Transverse colon (tissue), 4 donors: ENCODE data around the gene TECTA.

Experiments used
- POLR2A ChIP-seq: fragments of 450-650 bp; IDR thresholded peaks from one replicate; pipeline ENCODE4 v1.6.1; 2016; ENCODE audit warnings: antibody characterized with exemption, mild to moderate bottlenecking, moderate library complexity
- POLR2AphosphoS5 ChIP-seq, 3 donors: sonication (generic); formaldehyde crosslinking; IDR thresholded peaks; one replicate each; pipeline ENCODE4 v1.6.1; 2016; ENCODE audit warnings: antibody characterized with exemption in 3 of 3
- TF ChIP-seq, protein P1 (sequence below), 5 experiments: fragments of 200-600 bp in 3 of 5; fragments of 450-650 bp in 2 of 5; sonication (generic) in 3 of 5; IDR thresholded peaks; 1 replicate in 2 of 5; 2 replicates in 3 of 5; pipeline ENCODE4 v1.5.1; 2016 to 2017; ENCODE audit warnings: antibody characterized with exemption in 5 of 5, inconsistent platforms in 3 of 5, mild to moderate bottlenecking in 2 of 5, moderate library complexity in 1 of 5

DNA sequence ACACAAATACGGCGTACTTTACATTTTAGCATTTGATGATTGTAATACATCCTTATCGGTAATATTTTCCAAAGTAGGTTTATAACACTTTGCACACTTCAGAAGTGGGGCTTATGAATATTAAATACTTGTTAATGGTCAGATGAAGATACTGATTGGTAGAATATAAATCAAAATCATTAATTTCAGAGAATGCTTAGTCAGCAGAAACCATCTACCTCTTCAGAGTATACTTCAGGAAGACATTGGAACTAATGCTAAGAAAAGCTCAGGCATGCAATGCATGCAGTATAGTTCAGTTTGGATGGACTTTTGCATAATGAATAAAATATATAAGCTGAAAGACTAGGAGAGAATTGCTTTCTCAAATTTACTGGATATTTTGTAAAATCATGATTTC is 19.7 kb upstream of the TECTA start:
- TF ChIP-seq, protein P1, sequence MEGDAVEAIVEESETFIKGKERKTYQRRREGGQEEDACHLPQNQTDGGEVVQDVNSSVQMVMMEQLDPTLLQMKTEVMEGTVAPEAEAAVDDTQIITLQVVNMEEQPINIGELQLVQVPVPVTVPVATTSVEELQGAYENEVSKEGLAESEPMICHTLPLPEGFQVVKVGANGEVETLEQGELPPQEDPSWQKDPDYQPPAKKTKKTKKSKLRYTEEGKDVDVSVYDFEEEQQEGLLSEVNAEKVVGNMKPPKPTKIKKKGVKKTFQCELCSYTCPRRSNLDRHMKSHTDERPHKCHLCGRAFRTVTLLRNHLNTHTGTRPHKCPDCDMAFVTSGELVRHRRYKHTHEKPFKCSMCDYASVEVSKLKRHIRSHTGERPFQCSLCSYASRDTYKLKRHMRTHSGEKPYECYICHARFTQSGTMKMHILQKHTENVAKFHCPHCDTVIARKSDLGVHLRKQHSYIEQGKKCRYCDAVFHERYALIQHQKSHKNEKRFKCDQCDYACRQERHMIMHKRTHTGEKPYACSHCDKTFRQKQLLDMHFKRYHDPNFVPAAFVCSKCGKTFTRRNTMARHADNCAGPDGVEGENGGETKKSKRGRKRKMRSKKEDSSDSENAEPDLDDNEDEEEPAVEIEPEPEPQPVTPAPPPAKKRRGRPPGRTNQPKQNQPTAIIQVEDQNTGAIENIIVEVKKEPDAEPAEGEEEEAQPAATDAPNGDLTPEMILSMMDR (IDR thresholded peaks at IDR 0.05) = no peak
- no peak for TF ChIP-seq POLR2A
- no peak for TF ChIP-seq POLR2AphosphoS5 (IDR thresholded peaks at IDR 0.05)
